Medulla oblongata (tissue), 1 donor: ENCODE results near the gene SLC35G6.
A peak's percentile ranks its signal among the peaks of the same experiment; 100 is the strongest.
"Not testable (repeated sequence)": the region's sequence is repeated elsewhere in the genome, so short reads cannot be mapped to it uniquely, and the experiment has no call there.

Experiments used
- DNase-seq: peaks from one replicate; pipeline ENCODE4 v3.0.0-alpha.2; 2015; ENCODE audit errors: extremely low spot score

The SLC35G6 gene

GRCh38 chr17:7460850-7461660 is 20.2 kb upstream of the SLC35G6 start:
- no peak for DNase-seq

- no peak for DNase-seq
These were observed 18.5 kb upstream of the SLC35G6 start for GRCh38 chr17:7462474-7463371.

GRCh38 chr17:7463372-7463846 is 17.8 kb upstream of the SLC35G6 start:
- DNase-seq: no peak

- no peak for DNase-seq
These were observed 17.2 kb upstream of the SLC35G6 start for GRCh38 chr17:7464081-7464480.

- DNase-seq: no peak
These were observed 15.5 kb upstream of the SLC35G6 start for GRCh38 chr17:7465597-7466275.

- DNase-seq: no peak
These were observed 15.0 kb upstream of the SLC35G6 start for GRCh38 chr17:7466318-7466638.

GRCh38 chr17:7466639-7467341 is 14.5 kb upstream of the SLC35G6 start:
- DNase-seq: no peak

GRCh38 chr17:7467498-7467897 is 13.7 kb upstream of the SLC35G6 start:
- no peak for DNase-seq

- DNase-seq: no peak
These were observed 13.0 kb upstream of the SLC35G6 start for GRCh38 chr17:7468290-7468689.

GRCh38 chr17:7468804-7469389 is 12.3 kb upstream of the SLC35G6 start:
- no peak for DNase-seq

GRCh38 chr17:7469843-7470242 is 11.4 kb upstream of the SLC35G6 start:
- DNase-seq: not testable (repeated sequence)

GRCh38 chr17:7470457-7470973 is 10.7 kb upstream of the SLC35G6 start:
- not testable (repeated sequence) for DNase-seq

- DNase-seq: no peak
These were observed 9.5 kb upstream of the SLC35G6 start for GRCh38 chr17:7471729-7472128.

- not testable (repeated sequence) for DNase-seq
These were observed 6.5 kb upstream of the SLC35G6 start for GRCh38 chr17:7474767-7475166.

GRCh38 chr17:7475764-7476422 is 5.4 kb upstream of the SLC35G6 start:
- no peak for DNase-seq

GRCh38 chr17:7476494-7476893 is 4.8 kb upstream of the SLC35G6 start:
- DNase-seq: no peak

GRCh38 chr17:7476951-7477350 is 4.3 kb upstream of the SLC35G6 start:
- no peak for DNase-seq

- DNase-seq: peak; percentile 71
These were observed 3.6 kb upstream of the SLC35G6 start for GRCh38 chr17:7477392-7478275.
